Body of pancreas (tissue), 4 donors: Measurements from ENCODE around the gene ZNF346.

ENCODE experiments used
- CTCF ChIP-seq, 7 experiments: fragments of 450-650 bp in 4 of 7; fragments of 200-600 bp in 3 of 7; sonication (generic) in 3 of 7; IDR thresholded peaks; one replicate each; pipeline ENCODE4 v1.5.1; 2016 to 2019; ENCODE audit warnings: antibody characterized with exemption in 7 of 7
- POLR2A ChIP-seq, 3 donors: fragments of 450-650 bp; IDR thresholded peaks; one replicate each; pipeline ENCODE4 v1.6.1; 2016; ENCODE audit warnings: antibody characterized with exemption in 3 of 3, mild to moderate bottlenecking in 2 of 3

- TF ChIP-seq CTCF (IDR thresholded peaks at IDR 0.05) (no peak), POLR2A (IDR thresholded peaks at IDR 0.05) (no peak)
Measured at GRCh38 chr5:177004961-177005360, 17.5 kb upstream of the ZNF346 start.
